Bone marrow (tissue), 2 donors: ENCODE measurements around the gene NAA15.
"Not testable (repeated sequence)": the region's sequence is repeated elsewhere in the genome, so short reads cannot be mapped to it uniquely, and the experiment has no call there.

Experiments
- DNase-seq, 2 donors: peaks; one replicate each; lab custom pipeline; 2025; lab: John Stamatoyannopoulos, UW

NAA15 gene

GRCh38 chr4:139453041-139453370 lies 151.7 kb downstream of the NAA15 start:
- DNase-seq: peak in 1 of 2 donors; percentile 70

- DNase-seq: peak; percentile 95 to 99
These were observed 152.2 kb downstream of the NAA15 start for GRCh38 chr4:139453371-139454110.

GRCh38 chr4:139454111-139455045 lies 153.1 kb downstream of the NAA15 start, which contains the start of gene RAB33B:
TSS of gene RAB33B (plus strand) at chr4:139454121. CDS start at chr4:139454196, 75 bp downstream.
- DNase-seq: peak in 1 of 2 donors; percentile 73

GRCh38 chr4:139455126-139455538 lies 153.8 kb downstream of the NAA15 start:
- no peak for DNase-seq

- no peak for DNase-seq
These were observed 156.0 kb downstream of the NAA15 start for GRCh38 chr4:139457318-139457717.

- DNase-seq: no peak
These were observed 157.2 kb downstream of the NAA15 start for GRCh38 chr4:139458543-139458942.

GRCh38 chr4:139458999-139459398 lies 157.7 kb downstream of the NAA15 start:
- DNase-seq: no peak

GRCh38 chr4:139460565-139460964 lies 159.3 kb downstream of the NAA15 start:
- no peak for DNase-seq

- DNase-seq: no peak
These were observed 159.8 kb downstream of the NAA15 start for GRCh38 chr4:139461022-139461628.

- DNase-seq: not testable (repeated sequence)
These were observed 163.2 kb downstream of the NAA15 start for GRCh38 chr4:139464512-139464911.

GRCh38 chr4:139465922-139466321 lies 164.6 kb downstream of the NAA15 start:
- DNase-seq: no peak

- not testable (repeated sequence) for DNase-seq
These were observed 167.5 kb downstream of the NAA15 start for GRCh38 chr4:139468756-139469155.

- no peak for DNase-seq
These were observed 167.9 kb downstream of the NAA15 start for GRCh38 chr4:139469216-139469615.
